HG03571 (cell line): ENCODE results near the gene CHCT1.

Experiments
- ATAC-seq: cut with Tn5 transposase; IDR thresholded peaks from one replicate; pipeline ENCODE4 v1.9.1; 2021; ENCODE audit not compliant: unreplicated experiment

The CHCT1 gene

DNA sequence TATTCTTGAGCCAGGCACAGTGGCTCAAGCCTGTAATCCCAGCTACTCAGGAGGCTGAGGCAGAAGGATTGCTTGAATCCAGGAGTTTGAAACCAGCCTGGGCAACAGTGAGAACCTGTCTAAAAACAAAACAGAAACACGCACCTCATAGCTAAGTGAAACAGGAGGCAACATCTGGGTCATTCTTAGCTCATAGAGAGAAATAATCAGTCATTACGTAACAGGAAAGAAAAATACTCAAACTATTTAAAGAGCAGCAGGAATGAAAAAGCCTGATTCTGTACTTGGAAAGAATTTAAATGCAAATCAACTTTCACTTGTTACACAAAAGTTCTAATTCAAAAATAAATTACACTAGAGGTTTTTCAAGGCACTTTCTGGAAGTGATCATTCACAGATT is 17.2 kb downstream of the CHCT1 start:
- ATAC-seq, result no peak

DNA sequence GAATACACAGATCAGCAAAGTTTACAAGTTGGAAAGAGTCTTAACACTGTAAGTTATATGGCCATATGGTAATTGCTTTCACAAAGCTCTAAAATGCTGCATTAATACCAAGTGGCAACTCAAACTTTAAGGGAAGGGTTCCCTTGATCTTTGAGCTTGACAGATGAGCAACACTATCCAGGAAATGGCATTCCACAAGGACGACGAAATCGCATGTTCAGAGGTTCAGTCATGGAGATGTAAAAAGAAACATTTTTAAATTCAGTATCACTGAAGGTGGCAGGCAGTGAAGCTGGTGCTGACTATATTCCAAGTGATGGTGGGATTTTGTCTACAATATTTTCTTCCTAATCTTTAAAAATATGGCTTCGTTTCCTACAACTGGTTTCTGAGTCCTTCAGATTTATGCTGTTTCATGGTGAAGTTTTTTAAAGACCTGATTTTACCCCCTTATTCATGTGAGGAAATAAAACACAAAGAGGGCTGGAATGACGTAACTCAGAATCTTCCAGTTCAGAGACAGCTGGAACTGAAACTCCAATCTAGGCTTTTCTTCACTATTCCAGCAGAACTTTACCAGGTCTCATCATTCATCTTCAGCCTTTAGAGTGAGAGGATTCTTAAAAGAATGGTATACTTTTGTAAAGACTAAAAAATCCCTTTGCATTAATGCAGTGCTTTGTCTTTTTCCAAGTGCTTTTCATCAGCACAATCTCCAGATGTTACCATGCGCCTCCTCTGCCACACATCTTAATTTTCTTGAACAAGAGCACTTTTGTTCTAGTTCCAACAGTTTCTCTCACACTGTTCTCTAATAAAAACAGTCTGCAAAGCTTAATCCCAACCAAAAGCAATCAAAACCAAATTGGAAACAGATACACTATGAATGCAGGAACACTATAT is 20.2 kb downstream of the CHCT1 start:
- no peak for ATAC-seq

- ATAC-seq, result no peak
Measured at GRCh38 chr17:60443713-60444112, 21.4 kb downstream of the CHCT1 start.

- no peak for ATAC-seq
Measured at GRCh38 chr17:60445144-60445543, 22.9 kb downstream of the CHCT1 start.

DNA sequence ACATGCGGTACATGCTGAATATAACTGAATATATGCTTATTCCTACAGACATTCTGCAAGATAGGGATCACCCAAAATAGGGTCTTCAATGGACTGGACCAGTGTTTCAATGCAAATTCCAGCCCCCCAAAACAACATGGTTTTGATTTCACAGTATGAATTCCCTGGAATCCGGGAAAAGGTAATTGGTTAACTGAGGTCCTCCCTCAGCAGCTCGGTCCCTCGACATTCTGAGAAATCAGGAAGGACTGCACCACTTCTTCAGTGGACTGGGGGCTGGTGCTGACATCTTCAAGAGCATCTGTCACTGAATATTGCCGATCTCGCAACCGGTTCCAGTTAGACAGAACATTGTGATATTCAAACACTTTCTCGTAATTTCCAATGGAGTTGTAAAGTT is 25.1 kb downstream of the CHCT1 start:
- ATAC-seq, result no peak

- ATAC-seq, result no peak
Measured at GRCh38 chr17:60451071-60451470, 28.8 kb downstream of the CHCT1 start.

GRCh38 chr17:60451965-60452364 is 29.7 kb downstream of the CHCT1 start:
- no peak for ATAC-seq

DNA sequence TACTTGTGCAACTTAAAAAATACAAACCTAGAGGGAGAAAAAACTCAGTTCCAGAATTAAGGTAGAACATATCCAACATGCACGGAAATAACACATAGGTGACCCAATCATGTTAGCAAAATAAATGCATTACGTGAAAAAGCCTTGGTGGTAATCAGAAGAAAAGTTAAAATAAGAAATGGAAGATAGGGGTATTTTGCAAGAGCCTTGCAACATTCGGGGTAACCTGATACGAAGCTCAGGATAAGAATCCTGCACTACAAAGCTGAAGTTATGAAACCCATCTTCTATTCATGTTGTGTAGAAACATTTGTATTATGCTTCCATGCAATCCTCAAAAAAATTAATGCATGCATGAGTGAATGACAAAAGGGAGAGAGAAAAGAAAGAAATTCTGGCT is 33.1 kb downstream of the CHCT1 start:
- no peak for ATAC-seq

DNA sequence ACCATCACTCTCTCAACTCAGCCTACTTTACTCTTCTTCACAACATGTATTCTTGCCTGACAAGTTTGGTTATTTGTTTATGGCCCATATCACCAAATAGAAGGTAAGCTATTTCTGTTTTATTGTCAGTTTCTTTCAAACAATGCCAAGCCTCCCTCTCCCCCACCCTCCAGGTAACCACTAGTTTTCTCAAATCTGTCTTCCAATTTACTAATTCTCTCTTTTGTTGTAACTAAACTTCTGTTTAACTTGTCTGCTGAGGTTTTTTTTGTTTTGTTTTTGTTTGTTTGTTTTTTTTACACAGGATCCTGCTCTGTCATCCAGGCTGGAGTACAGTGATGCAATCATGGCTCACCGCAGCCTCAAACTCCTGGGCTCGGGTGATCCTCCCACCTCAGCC is 34.9 kb downstream of the CHCT1 start:
- no peak for ATAC-seq

GRCh38 chr17:60461584-60461983 is 39.3 kb downstream of the CHCT1 start:
- ATAC-seq, result no peak

GRCh38 chr17:60463157-60463835 is 41.0 kb downstream of the CHCT1 start:
- ATAC-seq, result no peak

DNA sequence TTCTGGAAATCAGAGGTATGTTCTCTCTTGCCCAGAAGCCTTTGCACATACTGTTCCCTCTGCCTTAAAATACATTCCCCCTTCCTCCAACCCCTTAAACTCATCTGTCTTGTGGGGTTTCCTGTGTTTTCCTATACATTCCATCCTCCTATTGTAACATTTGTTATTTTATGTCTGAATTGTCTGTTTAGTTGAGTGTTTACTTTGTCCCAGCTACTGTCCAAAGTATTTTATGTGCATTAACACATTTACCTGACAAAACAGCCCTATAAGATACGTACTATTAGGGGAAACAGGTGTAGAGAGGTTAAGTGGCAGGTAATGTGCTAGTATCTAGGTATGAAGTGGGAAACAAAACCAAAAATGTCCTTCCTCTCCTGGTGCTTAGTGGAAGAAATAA is 42.1 kb downstream of the CHCT1 start:
- ATAC-seq, result no peak

GRCh38 chr17:60468371-60468770 is 46.1 kb downstream of the CHCT1 start:
- no peak for ATAC-seq

DNA sequence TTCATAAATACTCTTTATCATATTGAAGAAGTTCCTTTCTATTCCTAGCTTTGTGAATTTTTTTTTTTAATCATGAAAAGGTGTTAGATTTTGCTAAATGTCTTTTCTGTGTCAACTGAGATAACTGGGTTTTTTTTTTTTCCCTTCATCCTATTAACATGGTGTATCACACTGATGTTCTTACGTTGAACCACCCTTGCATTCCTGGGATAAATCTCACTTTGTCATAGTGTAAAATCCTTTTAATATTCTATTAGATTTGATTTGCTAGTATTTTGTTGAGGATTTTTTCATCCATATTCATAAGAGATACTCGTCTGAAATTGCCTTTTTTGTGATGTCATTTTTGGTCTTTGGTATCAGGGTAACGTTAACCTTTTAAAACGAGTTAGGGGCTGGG is 49.2 kb downstream of the CHCT1 start:
- no peak for ATAC-seq

GRCh38 chr17:60472449-60472848 is 50.2 kb downstream of the CHCT1 start:
- no peak for ATAC-seq

DNA sequence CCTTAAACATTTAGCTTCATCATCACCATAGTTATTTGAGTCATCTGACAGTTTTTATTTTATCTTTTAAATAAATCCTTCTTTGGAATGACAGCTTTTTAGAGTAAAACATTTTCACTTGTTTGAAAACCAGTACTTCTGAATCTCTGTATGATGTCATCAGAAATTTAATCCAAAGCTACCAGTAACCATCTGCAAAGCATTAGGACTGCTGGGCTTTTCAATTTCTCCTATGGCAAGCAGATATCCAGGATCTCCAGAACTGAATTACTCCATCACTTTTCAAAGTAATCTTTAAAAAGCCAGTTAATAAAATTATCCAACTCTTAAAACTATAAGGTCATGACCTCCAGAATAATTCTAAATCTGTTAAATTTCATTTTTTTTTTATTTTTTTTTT is 51.5 kb downstream of the CHCT1 start:
- ATAC-seq, result no peak
